Colon (tissue), 2 donors: Measurements from ENCODE around the gene CDH4.
"Not testable (repeated sequence)": the region's sequence is repeated elsewhere in the genome, so short reads cannot be mapped to it uniquely, and the experiment has no call there.

Source experiments
- FAIRE-seq: peaks from 2 replicates; lab custom pipeline; 2012; peaks lifted over from hg19 to GRCh38; lab: Jason Lieb, UNC
- donor health status: control.
- donor health status: control.

The CDH4 gene

GRCh38 chr20:61253640-61254511 lies 1.8 kb downstream of the CDH4 start:
- FAIRE-seq = no peak

DNA sequence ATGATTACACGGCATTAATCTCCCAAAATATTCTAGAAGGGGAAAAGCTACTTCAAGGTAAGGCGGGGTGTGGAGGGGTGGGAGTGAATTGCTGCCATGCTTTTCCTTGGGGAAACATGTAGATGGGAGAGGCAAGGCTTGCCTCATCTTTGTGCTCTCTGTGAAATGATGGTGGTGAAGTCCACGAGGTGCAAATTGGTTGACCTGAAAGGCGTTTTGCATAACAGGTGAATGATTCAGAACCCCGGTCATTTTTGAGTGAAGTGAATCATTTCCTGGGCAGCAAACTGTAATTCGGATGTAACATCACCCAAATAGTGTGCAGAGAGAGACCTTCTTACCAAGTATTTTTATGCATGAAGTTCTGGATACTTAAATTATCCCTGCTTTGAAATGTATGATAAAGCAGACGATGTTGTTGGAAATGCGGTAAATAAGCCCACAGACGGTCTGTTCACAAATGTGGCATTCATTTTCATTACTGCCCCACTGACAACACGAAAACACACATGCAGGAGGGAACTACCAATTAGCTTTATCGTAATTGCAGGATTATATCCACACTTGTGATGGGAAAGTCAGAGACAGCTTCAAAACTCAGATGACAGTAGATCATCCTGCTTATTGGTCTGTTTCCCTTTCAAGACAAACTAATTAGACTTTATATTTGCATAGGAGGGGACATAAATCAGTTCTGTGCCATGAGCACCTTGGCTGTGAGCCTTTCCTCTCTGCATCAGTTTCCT lies 3.0 kb downstream of the CDH4 start:
- no peak for FAIRE-seq

DNA sequence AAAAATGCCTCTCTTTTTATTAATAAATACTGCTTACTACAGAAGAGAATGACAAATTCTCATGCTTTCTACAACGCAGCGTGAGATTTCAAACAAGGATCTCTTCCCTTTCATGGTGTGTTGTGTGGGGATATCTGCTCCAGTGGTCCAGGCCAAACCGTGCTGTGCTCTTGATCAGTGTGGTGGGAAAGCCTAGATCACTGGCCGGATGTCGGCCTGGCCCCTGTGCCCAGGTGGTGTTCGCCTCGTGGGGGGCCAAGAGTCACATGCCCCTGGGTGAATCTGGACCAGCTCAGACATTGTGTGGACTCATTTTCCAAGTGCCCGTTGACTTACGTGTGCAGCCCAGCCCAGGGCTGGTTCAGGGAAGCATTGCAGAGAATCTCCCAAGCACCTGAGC lies 4.3 kb downstream of the CDH4 start:
- FAIRE-seq = no peak

- FAIRE-seq = no peak
Measured at GRCh38 chr20:61256824-61257223, 4.8 kb downstream of the CDH4 start.

DNA sequence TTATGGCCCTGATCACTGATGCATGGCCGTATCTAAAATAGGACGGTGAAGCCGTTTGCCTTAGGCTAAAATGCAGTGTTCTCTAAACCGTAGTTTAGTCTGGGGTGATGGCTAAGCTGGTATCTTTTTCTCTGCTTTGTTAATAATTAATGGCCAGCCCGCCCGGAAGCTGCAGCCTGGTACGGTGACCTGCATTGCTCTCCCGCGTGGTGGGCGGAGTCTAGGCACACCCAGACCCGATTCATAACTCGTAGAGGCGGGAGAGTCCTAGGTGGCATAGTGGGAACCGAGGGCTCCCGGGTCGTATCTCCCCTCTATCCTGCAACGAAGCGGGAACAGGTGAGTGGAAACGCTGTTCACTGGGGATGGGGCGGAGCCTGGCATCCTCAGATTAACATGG lies 5.5 kb downstream of the CDH4 start:
- no peak for FAIRE-seq

DNA sequence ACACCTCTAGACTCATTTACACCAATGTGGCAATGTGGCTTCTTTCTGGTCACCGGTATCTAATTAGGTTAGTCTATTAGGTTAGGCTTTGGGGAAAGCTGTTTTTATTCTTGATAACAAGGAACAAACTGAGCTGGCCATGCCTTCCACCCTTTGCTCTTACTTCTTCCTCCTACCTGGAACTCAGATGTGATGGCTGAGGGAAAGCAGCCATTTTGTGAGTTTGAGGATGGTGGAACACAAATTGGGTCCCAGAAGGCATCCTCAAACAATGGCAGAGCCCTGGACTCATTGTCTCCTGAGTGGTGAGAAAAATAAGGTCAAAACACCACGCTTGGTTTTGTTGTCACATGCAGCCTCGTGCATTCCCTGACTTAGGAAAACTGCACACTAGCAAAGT lies 7.7 kb downstream of the CDH4 start:
- no peak for FAIRE-seq

DNA sequence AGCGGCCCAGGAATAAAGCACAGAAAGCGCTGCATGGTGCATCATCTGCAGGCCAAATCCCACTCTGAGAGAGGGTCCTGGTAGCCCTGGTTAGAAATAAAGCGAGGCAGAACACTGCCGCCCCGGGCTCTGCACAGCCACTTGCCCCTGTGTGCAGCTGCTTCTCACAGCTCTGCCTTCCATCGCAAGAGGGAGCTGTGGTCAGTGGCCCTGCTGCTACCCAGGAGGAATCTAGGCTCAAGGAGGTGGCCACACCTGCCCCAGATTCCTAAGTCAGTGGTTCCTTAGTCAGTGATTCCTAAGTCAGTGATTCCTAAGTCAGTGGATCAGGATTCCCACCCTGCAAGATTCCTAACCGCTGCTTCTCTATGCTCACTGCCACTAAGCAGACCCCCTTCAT lies 8.8 kb downstream of the CDH4 start:
- FAIRE-seq = no peak

DNA sequence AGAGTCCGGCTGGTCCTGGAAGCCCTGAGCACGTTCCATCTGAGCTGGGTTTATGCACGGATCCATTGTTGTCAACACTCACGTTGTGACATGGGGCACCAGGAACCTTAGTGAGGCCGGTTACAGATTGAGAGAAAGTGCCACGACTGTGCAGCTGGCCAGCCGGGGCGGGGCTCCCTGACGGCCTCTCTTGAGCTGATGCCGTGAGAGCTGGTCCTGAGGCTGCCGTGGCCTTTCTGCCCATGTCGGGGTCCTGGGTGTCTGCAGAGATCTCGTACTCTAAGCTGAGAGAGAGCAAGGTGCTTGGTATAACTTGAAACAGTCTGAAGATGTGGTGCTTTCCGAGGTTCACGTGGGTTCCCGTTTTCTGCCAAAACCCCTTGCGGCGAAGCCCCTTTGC lies 10.0 kb downstream of the CDH4 start:
- FAIRE-seq = no peak

DNA sequence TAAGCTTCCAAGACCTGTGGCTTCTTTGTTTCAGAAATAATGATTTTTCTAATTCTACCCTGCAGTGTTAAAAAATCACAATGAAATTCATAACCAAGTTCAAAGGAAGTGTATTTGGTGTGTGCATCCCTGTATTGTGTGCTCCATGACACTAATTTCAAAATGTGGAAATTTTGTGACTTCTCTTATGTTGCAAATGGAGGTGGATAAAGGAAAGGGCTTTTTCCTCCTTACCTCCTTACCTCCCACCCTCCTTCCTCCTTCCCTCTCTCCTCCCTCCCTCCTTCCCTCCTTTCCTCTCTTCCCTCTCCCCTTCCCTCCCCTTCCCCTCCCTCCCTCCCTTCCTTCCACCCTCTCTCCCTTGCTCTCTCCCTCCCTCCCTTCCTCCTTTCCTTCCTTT lies 10.5 kb downstream of the CDH4 start:
- no peak for FAIRE-seq

DNA sequence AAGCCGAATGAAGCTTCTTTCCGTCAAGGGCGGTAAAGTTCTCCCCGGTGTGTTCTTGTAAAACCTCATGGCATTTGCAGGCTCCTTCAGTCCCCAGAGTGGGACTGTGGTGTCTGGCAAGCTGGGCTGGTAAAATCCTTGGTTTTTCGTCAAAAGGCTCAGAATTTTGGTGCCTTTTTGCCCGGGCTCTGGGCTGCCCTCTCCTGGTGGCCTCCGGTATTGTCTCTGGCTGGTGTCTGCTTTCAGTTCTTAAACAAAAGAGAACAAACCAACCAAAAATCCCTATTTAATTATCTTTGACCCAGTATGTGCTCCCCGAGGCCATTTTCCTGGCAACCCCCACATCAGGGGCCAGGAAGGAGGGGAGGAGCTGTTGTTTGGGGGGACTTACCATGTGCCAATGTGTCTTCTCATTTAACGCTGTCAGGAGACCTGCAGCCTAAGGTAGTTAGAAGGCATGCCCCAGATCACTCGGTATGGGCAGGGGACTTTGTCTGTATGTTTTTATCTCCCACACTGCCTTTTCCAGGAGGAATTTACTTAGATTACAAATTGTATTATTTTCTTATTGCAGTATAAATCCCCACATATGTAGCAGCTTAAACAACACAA lies 11.1 kb downstream of the CDH4 start:
- FAIRE-seq = no peak

DNA sequence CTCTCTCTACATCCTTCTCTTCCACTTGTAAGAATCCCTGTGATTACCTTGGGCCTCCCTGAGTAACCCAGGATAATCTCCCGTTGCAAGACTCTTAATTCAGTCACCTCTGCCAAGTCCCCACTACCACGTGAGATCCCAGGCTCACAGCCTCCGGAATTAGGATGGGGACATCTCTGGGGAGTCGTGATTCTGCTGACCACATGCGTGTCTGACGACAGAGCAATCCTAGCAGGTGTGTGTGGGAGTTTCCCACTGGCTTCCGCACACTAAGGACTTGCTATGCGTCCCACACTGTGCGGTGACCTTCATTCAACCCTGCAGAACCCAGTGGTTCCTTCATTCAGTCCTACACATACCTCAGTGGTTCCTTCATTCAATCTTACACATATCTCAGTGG lies 11.9 kb downstream of the CDH4 start:
- no peak for FAIRE-seq

- no peak for FAIRE-seq
Measured at GRCh38 chr20:61267241-61267640, 15.2 kb downstream of the CDH4 start.

- no peak for FAIRE-seq
Measured at GRCh38 chr20:61268024-61268423, 16.0 kb downstream of the CDH4 start.

DNA sequence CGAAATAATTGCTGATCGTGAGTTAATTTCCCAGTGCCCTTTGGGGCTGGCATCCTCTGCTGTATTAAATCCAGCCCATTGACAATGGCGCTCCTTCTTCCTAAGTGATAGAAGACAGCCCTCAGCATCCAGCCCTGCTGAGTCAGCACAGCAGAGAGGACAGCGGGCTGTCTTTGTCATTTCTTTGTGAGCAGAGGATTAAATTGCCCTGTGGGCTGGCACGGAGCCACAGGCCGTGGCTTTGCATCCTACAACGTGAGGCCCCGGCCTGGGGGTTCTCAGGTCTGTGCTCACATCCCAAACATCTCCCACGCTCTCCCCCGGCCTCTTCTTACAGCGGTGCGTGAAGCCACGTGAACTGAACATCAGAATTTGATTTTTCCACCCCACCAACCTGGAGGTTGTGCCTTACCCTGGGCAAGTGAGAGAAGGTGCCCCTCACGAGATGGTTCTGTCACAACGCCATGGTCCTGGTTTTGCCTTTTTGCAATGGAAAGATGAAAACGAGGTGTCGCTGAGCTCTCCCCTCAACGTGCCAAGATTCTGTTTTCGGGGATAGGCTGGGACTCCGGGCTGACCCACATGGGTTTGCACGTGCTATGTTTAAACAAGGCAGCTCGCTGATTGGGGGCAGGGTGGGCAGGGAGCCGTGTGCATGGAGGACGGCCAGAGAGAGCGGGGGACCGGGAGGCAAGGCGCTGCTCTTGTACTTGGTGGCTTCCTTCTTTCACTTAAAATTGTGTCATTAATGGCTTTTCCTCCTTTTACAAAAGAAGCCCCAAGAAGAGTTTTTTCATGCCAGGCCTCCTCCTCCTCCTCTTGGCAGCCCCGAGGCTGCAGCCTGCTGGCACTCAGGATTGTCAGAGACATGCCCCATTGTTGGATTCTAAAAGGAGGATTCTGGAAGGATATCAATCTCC lies 19.5 kb downstream of the CDH4 start:
- FAIRE-seq = no peak

DNA sequence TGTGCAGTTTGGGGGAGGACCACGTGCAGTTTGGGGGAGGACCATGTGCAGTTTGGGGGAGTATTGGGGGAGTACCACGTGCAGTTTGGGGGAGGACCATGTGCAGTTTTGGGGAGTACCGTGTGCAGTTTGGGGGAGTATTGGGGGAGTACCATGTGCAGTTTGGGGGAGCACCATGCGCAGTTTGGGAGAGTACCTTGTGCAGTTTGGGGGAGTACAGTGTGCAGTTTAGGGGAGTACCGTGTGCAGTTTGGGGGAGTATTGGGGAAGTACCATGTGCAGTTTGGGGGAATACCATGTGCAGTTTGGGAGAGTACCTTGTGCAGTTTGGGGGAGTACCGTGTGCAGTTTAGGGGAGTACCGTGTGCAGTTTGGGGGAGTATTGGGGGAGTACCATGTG lies 21.0 kb downstream of the CDH4 start:
- FAIRE-seq = not testable (repeated sequence)

DNA sequence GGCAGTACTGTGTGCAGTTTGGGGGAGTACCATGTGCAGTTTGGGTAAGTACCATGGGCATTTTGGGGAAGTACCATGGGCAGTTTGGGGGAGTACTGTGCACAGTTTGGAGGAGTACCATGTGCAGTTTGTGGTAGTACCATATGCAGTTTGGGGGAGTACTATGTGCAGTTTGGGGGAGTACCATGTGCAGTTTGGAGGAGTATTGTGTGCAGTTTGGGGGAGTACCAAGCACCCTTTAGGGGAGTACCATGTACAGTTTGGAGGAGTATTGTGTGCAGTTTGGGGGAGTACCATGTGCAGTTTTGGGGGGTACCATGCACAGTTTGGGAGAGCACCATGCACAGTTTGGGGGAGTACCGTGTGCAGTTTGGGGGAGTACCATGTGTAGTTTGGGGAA lies 21.6 kb downstream of the CDH4 start:
- FAIRE-seq = not testable (repeated sequence)

DNA sequence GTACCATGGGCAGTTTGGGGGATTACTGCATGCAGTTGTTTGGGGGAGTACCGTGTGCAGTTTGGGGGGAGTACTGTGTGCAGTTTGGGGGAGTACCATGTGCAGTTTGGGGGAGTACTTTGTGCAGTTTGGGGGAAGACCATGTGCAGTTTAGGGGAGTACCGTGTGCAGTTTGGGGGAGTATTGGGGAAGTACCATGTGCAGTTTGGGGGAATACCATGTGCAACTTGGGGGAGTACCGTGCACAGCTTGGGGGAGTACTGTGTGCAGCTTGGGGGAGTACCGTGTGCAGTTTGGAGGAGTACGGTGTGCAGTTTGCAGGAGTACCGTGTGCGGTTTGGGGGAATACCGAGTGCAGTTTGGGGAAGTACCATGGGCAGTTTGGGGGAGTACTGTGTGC lies 22.3 kb downstream of the CDH4 start:
- no peak for FAIRE-seq

DNA sequence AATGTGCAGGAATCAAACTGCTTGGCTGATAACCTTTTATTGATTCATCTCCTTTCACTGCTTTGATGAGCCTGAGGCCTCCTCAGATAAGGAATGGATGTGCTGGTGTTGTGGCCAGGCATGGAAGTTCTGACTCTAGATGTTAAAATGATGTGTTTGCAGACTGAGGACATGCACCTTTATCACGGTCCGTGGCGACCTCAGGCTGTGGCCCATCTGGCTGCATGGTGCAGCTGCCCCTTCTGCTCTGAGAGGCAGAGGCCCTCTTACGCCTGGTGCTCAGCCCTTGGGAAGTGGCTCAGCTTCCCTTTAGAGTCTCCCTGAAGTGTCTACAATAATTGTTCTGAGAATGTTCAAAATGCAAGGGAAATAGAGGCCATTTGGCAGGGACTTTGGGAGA lies 26.2 kb downstream of the CDH4 start:
- no peak for FAIRE-seq

DNA sequence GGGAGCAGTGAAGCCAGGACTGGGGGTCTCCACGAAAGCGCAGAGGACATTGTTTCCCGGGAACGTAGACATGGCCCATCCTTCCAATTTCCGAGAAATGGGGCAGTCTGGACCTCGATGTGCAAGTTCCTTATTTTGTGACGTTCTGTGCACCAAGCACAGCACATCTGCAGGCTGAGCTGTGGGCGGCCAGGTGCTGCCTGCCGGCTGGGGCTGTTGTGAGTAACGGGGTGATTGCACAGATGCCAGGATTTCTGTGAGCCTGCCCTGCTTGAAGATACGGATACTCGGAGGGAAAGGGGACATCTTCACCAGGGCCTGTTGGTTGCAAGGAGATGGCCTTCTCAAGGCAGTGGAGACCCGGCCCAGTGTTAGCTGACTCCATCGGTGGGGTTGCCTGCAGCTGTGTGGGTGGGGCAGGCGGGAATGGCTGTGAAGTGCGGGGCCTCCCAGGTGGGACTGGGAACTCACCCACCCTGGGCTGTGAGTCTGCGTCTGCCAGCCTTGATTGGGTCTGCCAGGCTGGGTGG lies 27.6 kb downstream of the CDH4 start:
- no peak for FAIRE-seq

DNA sequence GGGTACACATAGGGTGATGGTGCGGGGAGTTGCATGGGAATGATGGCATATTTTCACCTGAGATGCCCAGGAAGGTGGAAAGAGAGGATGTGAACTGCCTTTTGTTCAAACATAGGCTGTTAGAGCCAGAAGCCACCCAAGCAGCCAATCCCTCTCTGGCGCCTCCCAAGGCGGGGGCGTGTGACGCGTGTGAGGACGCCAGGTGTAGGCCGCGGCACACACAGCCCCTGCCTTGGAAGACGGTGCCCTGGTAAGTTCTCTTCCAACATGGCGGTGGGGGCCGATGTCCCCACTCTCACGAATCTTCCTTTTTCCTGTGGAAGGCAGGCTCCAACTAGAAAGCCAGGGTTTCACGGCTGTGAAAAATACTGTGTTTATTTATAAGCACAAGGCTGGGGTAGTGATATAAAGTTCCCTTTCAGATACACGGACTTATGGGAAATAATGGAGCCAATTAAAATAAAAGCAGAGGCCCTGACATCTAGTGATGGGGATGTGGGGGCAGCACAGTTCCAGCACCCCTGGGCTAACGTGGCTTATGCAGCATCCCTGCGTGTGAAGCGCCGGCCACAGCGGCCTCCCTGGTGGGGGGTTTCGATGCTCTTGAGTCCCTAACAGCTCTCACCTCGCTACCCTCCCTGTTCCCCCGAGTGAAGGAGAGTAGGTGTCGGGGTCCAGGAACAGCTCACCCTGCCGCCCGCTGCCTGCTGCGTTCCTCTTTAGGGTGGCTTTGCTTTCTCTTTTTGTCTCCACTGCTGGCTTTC lies 28.3 kb downstream of the CDH4 start:
- FAIRE-seq = no peak

DNA sequence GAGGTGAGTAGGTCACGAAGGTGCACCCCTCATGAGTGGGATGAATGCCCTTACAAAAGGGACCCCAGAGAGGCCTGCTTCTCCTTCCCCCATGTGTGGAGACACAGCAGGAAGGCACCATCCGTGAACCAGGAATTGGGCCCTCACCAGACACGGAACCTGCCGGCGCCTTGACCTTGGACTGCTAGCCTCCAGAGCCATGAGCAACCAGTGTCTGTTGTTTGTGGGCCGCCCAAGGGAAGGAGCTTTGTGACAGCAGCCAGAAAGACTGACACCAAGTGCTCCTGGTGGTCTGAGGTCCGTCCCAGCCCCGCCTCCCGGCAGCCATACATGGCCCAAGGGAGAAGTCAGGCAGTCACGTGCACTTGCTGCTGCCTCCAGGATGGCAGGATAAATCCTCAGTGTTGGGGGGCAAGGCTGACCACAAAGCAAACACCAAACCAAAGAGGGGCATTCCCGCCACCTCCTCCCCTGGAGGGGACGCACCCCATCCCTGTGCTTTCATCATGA lies 29.3 kb downstream of the CDH4 start:
- FAIRE-seq = no peak
